Measurements from ENCODE around the gene CHI3L1. TPM values are rescaled to one million over a fixed set of nuclear protein-coding genes. Genes with fewer than 3 reads are reported as not detected.

CHI3L1 gene
- total RNA-seq, 1 donor = 273 TPM

DNA sequence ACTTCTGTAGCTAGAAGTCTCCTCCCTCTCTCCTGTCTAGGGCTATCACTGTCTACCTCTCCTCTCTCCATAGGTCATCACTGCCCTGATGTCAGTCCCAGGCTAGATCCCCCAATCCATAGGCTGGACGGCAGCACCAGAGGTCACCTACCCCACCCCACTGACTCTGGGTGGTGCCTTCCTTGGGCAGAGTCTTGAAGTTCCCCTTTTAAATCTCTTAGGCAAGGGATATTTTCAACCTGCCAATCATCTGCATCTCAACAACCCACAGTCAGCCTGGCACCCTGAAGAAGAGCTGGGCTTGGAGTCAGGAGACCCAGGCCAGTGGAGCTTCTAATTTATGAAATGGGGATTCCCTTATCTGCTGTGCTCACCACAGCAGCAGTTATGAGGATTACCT lies 24.1 kb downstream of the CHI3L1 start:
- peaks cover 29% of the 10 kb centered on the region for H3K27me3 ChIP-seq (ENCODE audit: insufficient read depth, low read length)
- H3K4me3 ChIP-seq (ENCODE audit: insufficient read depth, low read length) = no peak overlapping the region
- H3K4me2 ChIP-seq (ENCODE audit: insufficient read depth, low read length) = no peak overlapping the region
- H3K79me2 ChIP-seq (ENCODE audit: insufficient read depth, low read length) = no peaks in the 10 kb centered on the region
- no peak overlapping the region for H3K27ac ChIP-seq (ENCODE audit: low read depth, low read length)
- no peaks in the 10 kb centered on the region for H3K4me1 ChIP-seq (ENCODE audit: insufficient read depth, low read length)
- DNase-seq (ENCODE audit: insufficient read length, low spot score, missing footprints) = peak; percentile 32
- no peaks in the 10 kb centered on the region for H3K36me3 ChIP-seq (ENCODE audit: insufficient read depth, low read length)
- H2AFZ ChIP-seq (ENCODE audit: low read length) = no peak overlapping the region
- H3K9me3 ChIP-seq (ENCODE audit: low read depth, low read length) = no peaks in the 10 kb centered on the region
- no peaks in the 10 kb centered on the region for H4K20me1 ChIP-seq (ENCODE audit: insufficient read depth, low read length)
- TF ChIP-seq, protein P1, sequence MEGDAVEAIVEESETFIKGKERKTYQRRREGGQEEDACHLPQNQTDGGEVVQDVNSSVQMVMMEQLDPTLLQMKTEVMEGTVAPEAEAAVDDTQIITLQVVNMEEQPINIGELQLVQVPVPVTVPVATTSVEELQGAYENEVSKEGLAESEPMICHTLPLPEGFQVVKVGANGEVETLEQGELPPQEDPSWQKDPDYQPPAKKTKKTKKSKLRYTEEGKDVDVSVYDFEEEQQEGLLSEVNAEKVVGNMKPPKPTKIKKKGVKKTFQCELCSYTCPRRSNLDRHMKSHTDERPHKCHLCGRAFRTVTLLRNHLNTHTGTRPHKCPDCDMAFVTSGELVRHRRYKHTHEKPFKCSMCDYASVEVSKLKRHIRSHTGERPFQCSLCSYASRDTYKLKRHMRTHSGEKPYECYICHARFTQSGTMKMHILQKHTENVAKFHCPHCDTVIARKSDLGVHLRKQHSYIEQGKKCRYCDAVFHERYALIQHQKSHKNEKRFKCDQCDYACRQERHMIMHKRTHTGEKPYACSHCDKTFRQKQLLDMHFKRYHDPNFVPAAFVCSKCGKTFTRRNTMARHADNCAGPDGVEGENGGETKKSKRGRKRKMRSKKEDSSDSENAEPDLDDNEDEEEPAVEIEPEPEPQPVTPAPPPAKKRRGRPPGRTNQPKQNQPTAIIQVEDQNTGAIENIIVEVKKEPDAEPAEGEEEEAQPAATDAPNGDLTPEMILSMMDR (IDR thresholded peaks at IDR 0.05; ENCODE audit: extremely low read depth, low read depth, low read length) = no peak

DNA sequence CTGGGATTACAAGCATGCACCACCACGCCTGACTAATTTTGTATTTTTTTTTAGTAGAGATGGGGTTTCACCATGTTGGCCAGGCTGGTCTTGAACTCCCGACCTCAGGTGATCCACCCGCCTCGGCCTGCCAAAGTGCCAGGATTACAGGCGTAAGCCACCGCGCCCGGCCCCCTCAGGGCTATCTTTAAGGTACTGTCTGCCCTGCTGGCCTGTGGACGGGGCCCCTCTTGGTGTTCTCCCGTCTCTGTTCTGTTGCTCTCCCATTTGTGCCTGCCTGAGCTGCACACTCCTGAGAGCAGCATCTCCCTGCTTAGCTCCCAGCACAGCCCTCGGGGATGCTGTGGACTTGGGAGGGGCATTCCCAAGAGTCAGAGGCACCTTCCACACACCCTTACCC lies 24.8 kb downstream of the CHI3L1 start:
- H3K9me3 ChIP-seq (ENCODE audit: low read depth, low read length) = no peaks in the 10 kb centered on the region
- DNase-seq (ENCODE audit: insufficient read length, low spot score, missing footprints) = peak; percentile 23
- no peaks in the 10 kb centered on the region for H3K79me2 ChIP-seq (ENCODE audit: insufficient read depth, low read length)
- H3K27ac ChIP-seq (ENCODE audit: low read depth, low read length) = no peak overlapping the region
- no peaks in the 10 kb centered on the region for H4K20me1 ChIP-seq (ENCODE audit: insufficient read depth, low read length)
- TF ChIP-seq, protein P1 (IDR thresholded peaks at IDR 0.05; ENCODE audit: extremely low read depth, low read depth, low read length) = no peak
- peaks cover 29% of the 10 kb centered on the region for H3K27me3 ChIP-seq (ENCODE audit: insufficient read depth, low read length)
- no peak overlapping the region for H3K4me3 ChIP-seq (ENCODE audit: insufficient read depth, low read length)
- H3K4me1 ChIP-seq (ENCODE audit: insufficient read depth, low read length) = no peaks in the 10 kb centered on the region
- no peak overlapping the region for H3K4me2 ChIP-seq (ENCODE audit: insufficient read depth, low read length)
- H2AFZ ChIP-seq (ENCODE audit: low read length) = no peak overlapping the region
- H3K36me3 ChIP-seq (ENCODE audit: insufficient read depth, low read length) = no peaks in the 10 kb centered on the region

DNA sequence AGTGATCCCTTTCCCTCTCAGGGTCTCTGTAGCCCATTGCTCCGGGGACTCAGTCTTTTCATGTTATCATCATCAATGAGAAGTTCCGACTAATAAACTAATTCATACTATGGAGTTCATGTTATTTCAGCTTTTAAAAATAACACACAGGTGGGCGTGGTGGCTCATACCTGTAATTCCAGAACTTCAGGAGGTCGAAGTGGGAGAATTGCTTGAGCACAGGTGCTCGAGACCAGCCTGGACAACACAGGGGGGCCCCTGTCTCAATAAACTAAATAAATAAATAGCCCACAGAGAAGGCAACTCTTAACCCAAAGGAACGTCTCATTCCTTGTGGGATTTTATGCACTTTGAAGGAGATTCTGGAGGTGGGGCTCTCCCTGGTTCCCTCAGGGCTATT lies 25.3 kb downstream of the CHI3L1 start:
- Histone ChIP-seq H3K9me3 (ENCODE audit: low read depth, low read length) (no peaks in the 10 kb centered on the region), H4K20me1 (ENCODE audit: insufficient read depth, low read length) (no peaks in the 10 kb centered on the region), H3K27me3 (ENCODE audit: insufficient read depth, low read length) (peaks cover 29% of the 10 kb centered on the region), H3K4me3 (ENCODE audit: insufficient read depth, low read length) (no peak overlapping the region), H3K4me2 (ENCODE audit: insufficient read depth, low read length) (no peak overlapping the region), H3K27ac (ENCODE audit: low read depth, low read length) (no peak overlapping the region), H3K36me3 (ENCODE audit: insufficient read depth, low read length) (no peaks in the 10 kb centered on the region), H3K4me1 (ENCODE audit: insufficient read depth, low read length) (no peaks in the 10 kb centered on the region), H2AFZ (ENCODE audit: low read length) (no peak overlapping the region), H3K79me2 (ENCODE audit: insufficient read depth, low read length) (no peaks in the 10 kb centered on the region)
- TF ChIP-seq, protein P1 (IDR thresholded peaks at IDR 0.05; ENCODE audit: extremely low read depth, low read depth, low read length) = no peak
- peak; percentile 17 for DNase-seq (ENCODE audit: insufficient read length, low spot score, missing footprints)

DNA sequence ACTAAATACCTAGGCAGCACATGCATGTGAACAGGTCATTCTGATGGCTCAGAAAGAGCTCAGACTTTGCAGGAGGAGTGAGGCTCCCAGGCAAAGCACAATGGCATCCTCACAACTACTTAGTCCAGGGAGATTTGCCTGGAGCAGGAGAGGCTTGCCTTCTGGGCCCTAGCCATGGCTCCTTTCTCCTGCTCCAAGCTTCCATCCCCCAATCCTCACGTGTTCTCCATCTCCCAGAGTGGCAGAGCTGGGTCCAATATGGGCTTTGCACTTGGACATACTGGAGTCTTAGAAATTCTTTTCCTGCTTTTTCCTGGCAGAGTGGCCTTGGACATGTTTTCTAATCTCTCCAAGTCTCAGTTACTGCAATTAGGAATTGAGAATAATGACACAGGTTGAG lies 26.7 kb downstream of the CHI3L1 start:
- TF ChIP-seq, protein P1 (IDR thresholded peaks at IDR 0.05; ENCODE audit: extremely low read depth, low read depth, low read length) = no peak
- no peaks in the 10 kb centered on the region for H3K36me3 ChIP-seq (ENCODE audit: insufficient read depth, low read length)

More for the DNA sequence above, 26.7 kb downstream of the CHI3L1 start:
- Histone ChIP-seq H3K27ac (ENCODE audit: low read depth, low read length) (no peak overlapping the region), H3K27me3 (ENCODE audit: insufficient read depth, low read length) (peaks cover 29% of the 10 kb centered on the region), H3K4me2 (ENCODE audit: insufficient read depth, low read length) (no peak overlapping the region), H3K4me1 (ENCODE audit: insufficient read depth, low read length) (no peaks in the 10 kb centered on the region), H3K9me3 (ENCODE audit: low read depth, low read length) (no peaks in the 10 kb centered on the region), H3K4me3 (ENCODE audit: insufficient read depth, low read length) (no peak overlapping the region), H3K79me2 (ENCODE audit: insufficient read depth, low read length) (no peaks in the 10 kb centered on the region), H4K20me1 (ENCODE audit: insufficient read depth, low read length) (no peaks in the 10 kb centered on the region), H2AFZ (ENCODE audit: low read length) (no peak overlapping the region)
- no peak for DNase-seq (ENCODE audit: insufficient read length, low spot score, missing footprints)
